Measurements from ENCODE around the gene AKAP13.

The AKAP13 gene

GRCh38 chr15:85622221-85622831 is 241.9 kb downstream of the AKAP13 start:
- no peak overlapping the region for H2AFZ ChIP-seq (ENCODE audit: low read length)
- no peak overlapping the region for H3K18ac ChIP-seq (ENCODE audit: low read length)
- H3K14ac ChIP-seq (ENCODE audit: low read length), result no peak overlapping the region
- no peaks in the 10 kb centered on the region for H3K9me3 ChIP-seq (replicated peaks in 1 of 2; ENCODE audit: control insufficient read depth in 2 of 2, insufficient read depth in 1 of 2, low read depth in 1 of 2, low read length in 2 of 2)
- peaks cover 0 to 18% of the 10 kb centered on the region in 2 donors for H3K36me3 ChIP-seq (replicated peaks in 1 of 2; ENCODE audit: control insufficient read depth in 2 of 2, insufficient read depth in 2 of 2, low read length in 2 of 2)
- H3K27ac ChIP-seq (replicated peaks; ENCODE audit: low read length), result no peak overlapping the region
- no peak overlapping the region for H3K4me3 ChIP-seq (ENCODE audit: low read length in 2 of 2)
- no peak for DNase-seq (ENCODE audit: low spot score)
- no peaks in the 10 kb centered on the region for H3K27me3 ChIP-seq (ENCODE audit: control insufficient read depth in 3 of 3, insufficient read depth in 3 of 3, low read depth in 1 of 3, low read length in 3 of 3)
- H4K8ac ChIP-seq (ENCODE audit: low read depth, low read length), result no peak overlapping the region
- H3K4me1 ChIP-seq (ENCODE audit: control insufficient read depth in 2 of 2, insufficient read depth in 1 of 2, low read depth in 1 of 2, low read length in 2 of 2), result peaks cover 20 to 34% of the 10 kb centered on the region in 2 donors
- no peak overlapping the region for H3K23ac ChIP-seq (ENCODE audit: low read depth, low read length, poor library complexity)
- no peak overlapping the region for H2BK5ac ChIP-seq (ENCODE audit: low read length)
- peaks cover 4% of the 10 kb centered on the region for H3K79me1 ChIP-seq (ENCODE audit: low read depth, low read length)
- no CpG with 5 or more reads among the region's 6 CpGs for WGBS, 2 donors (ENCODE audit: extremely low coverage in 2 of 2, insufficient read length in 2 of 2, insufficient replicate concordance in 1 of 2)
- no peak overlapping the region for H2BK120ac ChIP-seq (ENCODE audit: low read depth, low read length)
- no peak overlapping the region for H4K91ac ChIP-seq (ENCODE audit: low read depth, low read length, poor library complexity)
- no peak overlapping the region for H3K4ac ChIP-seq (ENCODE audit: low read length)
- no peak overlapping the region for H2BK15ac ChIP-seq (ENCODE audit: low read length)
- H3K4me2 ChIP-seq (ENCODE audit: insufficient read depth, low read length, poor library complexity, severe bottlenecking), result no peak overlapping the region
- no peak overlapping the region for H2BK12ac ChIP-seq (ENCODE audit: low read length)
- no peak overlapping the region for H3K9ac ChIP-seq (ENCODE audit: low read depth, low read length, poor library complexity)
- no peak overlapping the region for H2AK5ac ChIP-seq (ENCODE audit: low read depth, low read length)

- Histone ChIP-seq H3K9me3 (replicated peaks in 1 of 2; ENCODE audit: control insufficient read depth in 2 of 2, insufficient read depth in 1 of 2, low read depth in 1 of 2, low read length in 2 of 2) (no peaks in the 10 kb centered on the region), H3K4me3 (ENCODE audit: low read length in 2 of 2) (no peak overlapping the region), H3K27me3 (ENCODE audit: control insufficient read depth in 3 of 3, insufficient read depth in 3 of 3, low read depth in 1 of 3, low read length in 3 of 3) (no peaks in the 10 kb centered on the region), H3K27ac (replicated peaks; ENCODE audit: low read length) (no peak overlapping the region), H2AK5ac (ENCODE audit: low read depth, low read length) (no peak overlapping the region), H4K8ac (ENCODE audit: low read depth, low read length) (no peak overlapping the region), H3K9ac (ENCODE audit: low read depth, low read length, poor library complexity) (no peak overlapping the region), H3K18ac (ENCODE audit: low read length) (no peak overlapping the region), H3K36me3 (replicated peaks in 1 of 2; ENCODE audit: control insufficient read depth in 2 of 2, insufficient read depth in 2 of 2, low read length in 2 of 2) (peaks cover 0 to 19% of the 10 kb centered on the region in 2 donors), H3K4ac (ENCODE audit: low read length) (no peak overlapping the region), H3K4me1 (ENCODE audit: control insufficient read depth in 2 of 2, insufficient read depth in 1 of 2, low read depth in 1 of 2, low read length in 2 of 2) (peaks cover 15 to 24% of the 10 kb centered on the region in 2 donors), H3K14ac (ENCODE audit: low read length) (no peak overlapping the region), H3K23ac (ENCODE audit: low read depth, low read length, poor library complexity) (no peak overlapping the region), H2BK5ac (ENCODE audit: low read length) (no peak overlapping the region), H3K79me1 (ENCODE audit: low read depth, low read length) (peaks cover 4% of the 10 kb centered on the region), H2BK12ac (ENCODE audit: low read length) (no peak overlapping the region), H2BK15ac (ENCODE audit: low read length) (no peak overlapping the region), H4K91ac (ENCODE audit: low read depth, low read length, poor library complexity) (no peak overlapping the region), H2BK120ac (ENCODE audit: low read depth, low read length) (no peak overlapping the region), H3K4me2 (ENCODE audit: insufficient read depth, low read length, poor library complexity, severe bottlenecking) (no peak overlapping the region), H2AFZ (ENCODE audit: low read length) (no peak overlapping the region)
- DNase-seq (ENCODE audit: low spot score), result no peak
- WGBS, 2 donors (ENCODE audit: extremely low coverage in 2 of 2, insufficient read length in 2 of 2, insufficient replicate concordance in 1 of 2), result no CpG with 5 or more reads among the region's 5 CpGs
These were observed 243.1 kb downstream of the AKAP13 start for GRCh38 chr15:85623315-85624049.

GRCh38 chr15:85624291-85624801 is 243.9 kb downstream of the AKAP13 start:
- Histone ChIP-seq H2AK5ac (ENCODE audit: low read depth, low read length) (no peak overlapping the region), H4K91ac (ENCODE audit: low read depth, low read length, poor library complexity) (no peak overlapping the region), H2AFZ (ENCODE audit: low read length) (no peak overlapping the region), H3K4me2 (ENCODE audit: insufficient read depth, low read length, poor library complexity, severe bottlenecking) (no peak overlapping the region), H3K23ac (ENCODE audit: low read depth, low read length, poor library complexity) (no peak overlapping the region), H3K18ac (ENCODE audit: low read length) (no peak overlapping the region), H3K4ac (ENCODE audit: low read length) (no peak overlapping the region), H3K4me1 (ENCODE audit: control insufficient read depth in 2 of 2, insufficient read depth in 1 of 2, low read depth in 1 of 2, low read length in 2 of 2) (peaks cover 12 to 19% of the 10 kb centered on the region in 2 donors), H2BK15ac (ENCODE audit: low read length) (no peak overlapping the region), H3K36me3 (replicated peaks in 1 of 2; ENCODE audit: control insufficient read depth in 2 of 2, insufficient read depth in 2 of 2, low read length in 2 of 2) (peaks cover 0 to 19% of the 10 kb centered on the region in 2 donors), H2BK5ac (ENCODE audit: low read length) (no peak overlapping the region), H3K9ac (ENCODE audit: low read depth, low read length, poor library complexity) (no peak overlapping the region), H2BK120ac (ENCODE audit: low read depth, low read length) (no peak overlapping the region), H3K79me1 (ENCODE audit: low read depth, low read length) (peaks cover 4% of the 10 kb centered on the region), H4K8ac (ENCODE audit: low read depth, low read length) (no peak overlapping the region), H3K27ac (replicated peaks; ENCODE audit: low read length) (no peak overlapping the region), H3K4me3 (ENCODE audit: low read length in 2 of 2) (no peak overlapping the region), H3K9me3 (replicated peaks in 1 of 2; ENCODE audit: control insufficient read depth in 2 of 2, insufficient read depth in 1 of 2, low read depth in 1 of 2, low read length in 2 of 2) (no peaks in the 10 kb centered on the region), H3K27me3 (ENCODE audit: control insufficient read depth in 3 of 3, insufficient read depth in 3 of 3, low read depth in 1 of 3, low read length in 3 of 3) (no peaks in the 10 kb centered on the region), H2BK12ac (ENCODE audit: low read length) (no peak overlapping the region), H3K14ac (ENCODE audit: low read length) (no peak overlapping the region)
- DNase-seq (ENCODE audit: low spot score), result no peak
- WGBS, 2 donors (ENCODE audit: extremely low coverage in 2 of 2, insufficient read length in 2 of 2, insufficient replicate concordance in 1 of 2), result no CpG with 5 or more reads among the region's 7 CpGs

- Histone ChIP-seq H3K27ac (replicated peaks; ENCODE audit: low read length) (no peak overlapping the region), H3K4me1 (ENCODE audit: control insufficient read depth in 2 of 2, insufficient read depth in 1 of 2, low read depth in 1 of 2, low read length in 2 of 2) (peaks cover 6 to 10% of the 10 kb centered on the region in 2 donors)
- WGBS, 2 donors (ENCODE audit: extremely low coverage in 2 of 2, insufficient read length in 2 of 2, insufficient replicate concordance in 1 of 2), result no CpG with 5 or more reads among the region's 7 CpGs
These were observed 244.9 kb downstream of the AKAP13 start for GRCh38 chr15:85625166-85625830.

More at GRCh38 chr15:85625166-85625830, 244.9 kb downstream of the AKAP13 start:
- no peak overlapping the region for H2BK120ac ChIP-seq (ENCODE audit: low read depth, low read length)
- H3K36me3 ChIP-seq (replicated peaks in 1 of 2; ENCODE audit: control insufficient read depth in 2 of 2, insufficient read depth in 2 of 2, low read length in 2 of 2), result peaks cover 0 to 19% of the 10 kb centered on the region in 2 donors
- H3K9me3 ChIP-seq (replicated peaks in 1 of 2; ENCODE audit: control insufficient read depth in 2 of 2, insufficient read depth in 1 of 2, low read depth in 1 of 2, low read length in 2 of 2), result no peaks in the 10 kb centered on the region
- H2BK15ac ChIP-seq (ENCODE audit: low read length), result no peak overlapping the region
- H2BK12ac ChIP-seq (ENCODE audit: low read length), result no peak overlapping the region
- no peak overlapping the region for H3K4me3 ChIP-seq (ENCODE audit: low read length in 2 of 2)
- no peak overlapping the region for H3K9ac ChIP-seq (ENCODE audit: low read depth, low read length, poor library complexity)
- no peaks in the 10 kb centered on the region for H3K27me3 ChIP-seq (ENCODE audit: control insufficient read depth in 3 of 3, insufficient read depth in 3 of 3, low read depth in 1 of 3, low read length in 3 of 3)
- no peak overlapping the region for H3K18ac ChIP-seq (ENCODE audit: low read length)
- no peak overlapping the region for H3K14ac ChIP-seq (ENCODE audit: low read length)
- no peak for DNase-seq (ENCODE audit: low spot score)
- no peak overlapping the region for H4K91ac ChIP-seq (ENCODE audit: low read depth, low read length, poor library complexity)
- H2AFZ ChIP-seq (ENCODE audit: low read length), result no peak overlapping the region
- no peak overlapping the region for H3K23ac ChIP-seq (ENCODE audit: low read depth, low read length, poor library complexity)
- no peak overlapping the region for H2AK5ac ChIP-seq (ENCODE audit: low read depth, low read length)
- no peak overlapping the region for H3K4ac ChIP-seq (ENCODE audit: low read length)
- H3K4me2 ChIP-seq (ENCODE audit: insufficient read depth, low read length, poor library complexity, severe bottlenecking), result no peak overlapping the region
- H4K8ac ChIP-seq (ENCODE audit: low read depth, low read length), result no peak overlapping the region
- H2BK5ac ChIP-seq (ENCODE audit: low read length), result no peak overlapping the region
- H3K79me1 ChIP-seq (ENCODE audit: low read depth, low read length), result peaks cover 4% of the 10 kb centered on the region

Data from neuronal stem cell (in vitro differentiated cells).